GM19351 (cell line): ENCODE measurements around the gene PHLDA2.
"Not testable (repeated sequence)": the region's sequence is repeated elsewhere in the genome, so short reads cannot be mapped to it uniquely, and the experiment has no call there.

Source experiments
- ATAC-seq: cut with Tn5 transposase; IDR thresholded peaks from one replicate; pipeline ENCODE4 v1.9.1; 2021; ENCODE audit warnings: mild to moderate bottlenecking, moderate library complexity; ENCODE audit not compliant: unreplicated experiment

Gene PHLDA2

DNA sequence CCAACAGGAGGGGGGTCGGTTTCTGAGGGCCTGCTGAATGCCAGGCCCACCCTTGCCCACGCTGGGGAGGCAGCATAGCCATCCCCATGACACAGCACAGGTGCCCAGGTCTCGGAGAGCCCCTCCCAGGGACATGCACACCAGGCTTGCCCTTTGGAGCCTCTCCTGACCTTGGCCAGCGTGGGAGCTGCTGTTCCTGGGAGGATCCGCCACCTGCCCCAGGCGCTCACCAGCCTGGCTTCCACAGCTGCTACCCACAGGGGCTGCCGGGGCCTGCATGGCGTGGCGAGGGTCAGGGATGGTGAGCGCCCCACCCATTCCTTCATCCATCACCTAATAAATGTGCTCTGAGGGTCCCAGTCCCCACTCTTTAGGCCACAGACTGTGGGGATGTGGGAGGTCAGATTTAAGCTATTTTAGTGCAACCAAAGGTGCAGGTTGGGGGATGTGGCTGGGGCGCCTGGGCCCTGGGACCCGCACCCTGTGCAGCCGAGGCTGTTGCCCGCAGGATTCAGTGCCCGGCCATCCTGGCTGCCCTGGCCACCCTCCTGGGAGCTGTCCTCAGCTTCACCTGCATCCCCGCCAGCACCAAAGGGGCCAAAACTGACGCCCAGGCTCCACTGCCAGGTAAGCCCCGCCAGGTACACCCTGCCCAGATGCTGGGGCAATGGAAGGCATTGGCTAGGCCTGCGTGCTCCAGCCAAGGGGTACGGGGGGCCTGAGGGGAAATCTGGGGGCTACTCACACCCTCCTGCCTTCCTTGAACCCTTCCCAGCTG lies 12.9 kb downstream of the PHLDA2 start:
- no peak for ATAC-seq

DNA sequence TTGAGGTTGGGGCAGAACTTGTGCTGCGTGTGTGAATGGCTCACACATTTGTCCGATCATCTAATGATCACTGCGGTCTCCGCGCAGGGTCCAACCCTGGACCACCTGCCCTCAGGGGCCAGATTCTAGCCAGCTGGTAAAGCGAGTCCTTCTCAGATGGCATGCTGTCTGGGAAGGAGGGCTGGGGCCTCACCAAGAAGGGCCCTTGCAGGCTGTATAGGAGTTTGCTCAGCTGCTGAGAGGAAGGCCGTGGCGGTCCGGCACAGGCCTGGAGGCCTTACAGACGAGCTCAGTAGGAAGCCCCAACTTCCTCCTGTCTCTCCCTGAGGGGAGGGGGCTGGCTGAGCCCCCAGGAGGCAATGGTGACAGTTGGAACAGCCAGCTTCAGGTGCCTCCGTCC lies 13.7 kb downstream of the PHLDA2 start:
- no peak for ATAC-seq

DNA sequence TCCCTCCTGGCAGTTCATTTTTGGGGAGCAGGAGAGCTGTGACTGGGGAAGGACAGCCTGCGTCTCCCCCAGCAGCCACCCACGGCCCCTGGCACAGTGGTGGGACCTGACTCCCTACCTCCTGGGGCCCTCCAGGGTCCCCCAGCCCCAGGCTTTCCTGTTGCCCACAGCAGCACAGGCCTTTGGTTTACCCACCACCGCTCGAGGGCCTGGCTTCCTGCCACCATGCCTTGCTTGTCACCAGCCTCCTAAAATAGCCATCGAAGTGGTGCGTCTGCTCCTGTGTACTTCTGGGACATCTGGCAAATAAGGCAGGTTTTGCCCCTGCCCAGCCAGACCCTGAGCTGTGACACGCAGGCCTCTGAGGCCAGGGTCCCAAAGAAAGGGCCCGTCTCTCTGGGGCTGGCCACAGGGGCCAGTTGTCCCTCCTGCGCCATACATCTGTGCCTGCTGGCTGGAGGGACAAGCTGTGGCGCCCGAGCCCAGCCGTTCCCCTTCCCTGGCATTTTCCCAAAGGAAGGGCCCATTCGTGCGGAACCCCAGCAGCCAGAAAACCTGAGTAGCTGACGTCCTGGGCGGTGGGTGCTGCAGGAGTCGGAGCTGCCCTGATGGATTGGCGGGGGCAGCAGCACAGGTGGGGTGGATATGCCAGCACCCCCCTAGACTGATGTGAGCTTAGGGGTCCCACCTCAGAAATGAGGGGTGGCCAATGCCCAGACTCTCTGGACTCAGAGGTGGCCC lies 14.6 kb downstream of the PHLDA2 start:
- no peak for ATAC-seq

DNA sequence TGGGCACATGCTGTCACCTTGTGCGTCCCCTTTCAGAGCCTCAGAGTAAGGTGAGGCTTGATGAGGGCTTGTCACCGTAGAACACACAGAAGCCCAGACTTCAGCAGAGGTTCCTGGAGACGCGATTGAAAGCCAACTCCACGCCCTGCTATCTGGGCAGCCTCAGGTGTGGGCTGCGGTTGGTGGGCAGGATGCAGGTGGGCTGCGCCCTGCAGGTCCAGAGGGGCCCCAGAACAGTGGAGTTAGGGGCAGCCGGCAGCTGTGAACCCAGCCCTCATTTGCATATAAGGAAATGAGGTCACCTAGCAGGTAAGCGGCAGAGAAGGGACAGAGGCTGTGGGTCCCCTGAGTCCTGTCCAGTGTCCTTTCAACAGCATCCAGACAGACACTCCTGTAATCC lies 15.4 kb downstream of the PHLDA2 start:
- no peak for ATAC-seq

DNA sequence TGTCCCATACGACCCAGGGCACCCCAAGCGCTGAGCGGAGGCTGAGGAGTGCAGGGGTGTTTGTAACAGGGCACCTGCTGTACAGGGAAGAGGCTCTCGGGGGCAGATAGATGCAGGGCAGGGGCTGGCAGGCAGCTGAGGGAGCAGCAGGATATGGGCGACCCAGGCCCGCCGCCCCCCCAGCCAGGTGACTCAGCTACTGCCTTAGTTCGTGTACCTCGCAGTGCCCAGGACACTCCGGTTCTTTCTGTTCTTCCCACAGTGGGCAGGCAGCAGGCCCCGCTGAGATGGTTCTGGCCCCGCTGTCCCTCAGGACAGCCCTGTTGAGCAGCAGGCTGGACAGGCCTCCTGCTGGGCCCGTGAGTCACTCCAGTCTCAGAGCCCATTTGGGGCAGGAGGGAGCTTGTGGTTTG lies 16.2 kb downstream of the PHLDA2 start:
- no peak for ATAC-seq

DNA sequence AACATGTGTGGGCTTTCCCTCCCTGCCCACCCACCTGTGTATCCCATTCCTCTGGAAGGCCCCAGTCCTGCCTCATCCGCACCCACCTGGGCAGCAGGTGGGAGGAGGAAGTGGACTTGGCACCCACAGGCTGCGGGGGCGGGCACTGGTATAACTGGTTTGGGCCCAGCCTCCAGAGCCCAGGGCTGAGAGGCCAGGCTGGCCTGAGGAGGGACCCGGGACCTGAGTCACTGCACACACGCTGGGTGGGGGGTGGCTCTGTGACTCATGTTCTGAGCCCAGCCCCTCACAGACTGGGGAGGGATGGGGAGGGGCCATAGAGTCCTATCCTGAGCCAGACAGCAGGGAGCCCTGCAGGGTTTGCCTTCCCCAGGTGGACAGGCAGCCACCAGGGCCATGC lies 16.7 kb downstream of the PHLDA2 start:
- no peak for ATAC-seq

DNA sequence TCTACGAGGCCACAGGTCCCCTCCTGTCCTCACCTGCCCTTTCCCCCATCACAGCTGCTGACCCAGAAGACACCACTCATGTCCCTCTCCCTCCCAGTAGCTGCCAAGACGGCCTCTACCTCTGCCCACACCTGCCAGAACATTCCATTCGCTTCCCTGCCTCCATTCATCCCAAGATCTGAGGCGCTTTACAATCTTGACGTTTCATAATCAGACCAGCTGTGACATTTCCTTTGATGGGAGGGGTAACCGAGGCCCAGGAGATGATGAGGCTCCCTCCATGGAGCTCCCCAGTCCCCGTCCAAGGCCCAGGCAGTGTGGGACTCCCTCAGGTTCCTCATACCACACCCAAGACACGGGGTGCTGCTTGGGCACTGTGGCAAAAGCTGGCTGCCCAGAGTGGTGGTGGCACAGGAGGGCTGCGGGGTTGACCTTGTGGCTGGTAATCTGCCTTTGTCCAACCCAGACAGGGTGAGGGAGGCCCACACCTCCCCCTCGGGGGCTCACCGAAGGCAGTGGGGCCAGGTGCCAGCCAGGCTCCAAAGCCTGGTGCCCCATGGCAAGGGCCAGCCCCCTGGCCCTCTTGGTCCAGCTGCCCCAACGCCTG lies 17.3 kb downstream of the PHLDA2 start:
- no peak for ATAC-seq

DNA sequence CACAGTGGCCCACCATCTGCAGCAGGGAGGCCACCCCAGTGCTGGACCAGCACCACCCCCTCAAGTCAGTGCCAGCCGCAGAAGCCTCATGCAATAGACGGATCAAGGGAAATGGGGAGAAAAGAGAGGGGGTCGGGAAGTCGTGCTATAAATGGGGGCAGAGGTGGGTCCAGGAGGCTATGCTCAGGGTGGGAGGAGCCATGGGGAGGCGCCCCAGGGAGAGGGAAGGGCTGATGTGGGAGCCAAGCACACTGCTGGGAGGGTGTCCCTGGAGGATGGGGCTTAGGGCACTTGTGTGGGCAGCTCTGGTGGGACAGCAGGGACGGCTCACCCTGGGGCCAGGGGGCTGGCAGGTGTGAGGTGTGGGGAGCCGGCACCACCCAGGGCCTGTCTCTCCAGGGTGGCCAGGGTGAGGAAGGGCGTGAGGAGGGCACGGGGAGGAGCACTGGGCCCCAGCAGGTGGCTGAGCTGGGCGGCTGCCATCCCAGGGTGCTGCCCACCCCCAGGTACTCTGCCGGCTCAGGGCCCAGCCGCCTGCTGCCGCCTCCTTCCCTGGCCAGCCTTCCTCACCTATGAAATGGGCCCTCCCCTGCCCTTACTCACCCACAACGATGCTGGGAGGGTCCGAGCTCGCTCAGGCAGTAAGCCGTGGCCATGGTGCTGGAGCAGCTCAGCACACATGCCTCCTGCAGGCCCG lies 18.0 kb downstream of the PHLDA2 start:
- ATAC-seq, result no peak

DNA sequence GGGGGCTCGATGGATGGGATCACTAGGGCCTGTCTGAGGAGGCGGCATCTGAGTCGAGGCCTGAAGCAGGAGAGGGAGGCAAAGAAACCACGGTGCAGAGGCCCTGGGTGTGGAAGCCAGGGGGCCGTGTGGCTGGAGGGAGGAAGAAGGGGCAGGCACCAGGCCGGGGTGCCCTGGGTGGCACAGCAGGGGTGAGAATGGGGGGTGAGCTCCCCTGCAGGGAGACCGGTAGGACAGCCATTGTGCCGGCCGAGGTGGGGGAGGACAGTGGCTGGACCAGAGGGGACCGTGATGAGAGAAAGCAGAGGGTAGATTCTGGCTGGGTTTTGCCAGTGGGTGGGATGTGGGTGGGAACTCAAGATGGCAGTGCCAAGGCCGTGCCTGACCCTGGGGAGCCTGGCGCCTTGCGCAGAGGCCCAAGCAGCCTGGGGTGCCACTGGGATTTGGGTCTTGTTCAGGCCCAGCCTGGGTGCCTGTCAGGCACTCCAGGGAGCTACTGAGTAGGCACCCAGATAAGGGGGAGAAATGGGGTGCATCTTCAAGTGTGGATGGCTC lies 18.7 kb downstream of the PHLDA2 start:
- no peak for ATAC-seq

DNA sequence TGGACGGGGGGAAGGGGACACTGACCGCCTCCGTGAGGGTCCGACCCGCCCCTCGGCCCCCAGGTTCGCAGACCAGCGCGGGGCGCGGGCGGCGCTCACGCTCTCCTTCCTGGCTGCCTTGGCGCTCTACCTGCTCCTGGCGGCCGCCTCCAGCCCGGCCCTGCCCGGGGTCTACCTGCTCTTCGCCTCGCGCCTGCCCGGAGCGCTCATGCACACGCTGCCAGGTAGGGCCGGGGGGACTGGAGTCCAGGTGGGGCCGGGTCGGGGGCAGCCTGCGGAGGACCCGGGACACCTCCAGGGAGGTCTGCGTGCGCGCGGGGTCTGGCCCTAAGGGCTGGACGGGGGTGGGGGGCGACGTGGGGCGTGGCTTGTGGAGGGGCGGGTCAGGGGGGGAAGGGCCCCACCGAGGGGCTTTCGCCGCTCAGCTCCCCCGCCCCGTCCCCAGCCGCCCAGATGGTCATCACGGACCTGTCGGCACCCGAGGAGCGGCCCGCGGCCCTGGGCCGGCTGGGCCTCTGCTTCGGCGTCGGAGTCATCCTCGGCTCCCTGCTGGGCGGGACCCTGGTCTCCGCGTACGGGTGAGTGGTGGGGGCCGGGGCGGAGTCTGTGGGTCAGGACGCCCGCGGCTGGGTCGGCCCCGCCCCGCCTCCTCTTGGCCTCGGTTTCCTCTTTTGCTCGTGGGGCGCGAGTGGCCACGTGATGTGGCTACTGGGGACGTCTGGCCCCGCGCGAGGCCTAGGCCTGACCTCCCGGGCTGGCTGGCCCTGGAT lies 19.9 kb downstream of the PHLDA2 start:
- no peak for ATAC-seq

DNA sequence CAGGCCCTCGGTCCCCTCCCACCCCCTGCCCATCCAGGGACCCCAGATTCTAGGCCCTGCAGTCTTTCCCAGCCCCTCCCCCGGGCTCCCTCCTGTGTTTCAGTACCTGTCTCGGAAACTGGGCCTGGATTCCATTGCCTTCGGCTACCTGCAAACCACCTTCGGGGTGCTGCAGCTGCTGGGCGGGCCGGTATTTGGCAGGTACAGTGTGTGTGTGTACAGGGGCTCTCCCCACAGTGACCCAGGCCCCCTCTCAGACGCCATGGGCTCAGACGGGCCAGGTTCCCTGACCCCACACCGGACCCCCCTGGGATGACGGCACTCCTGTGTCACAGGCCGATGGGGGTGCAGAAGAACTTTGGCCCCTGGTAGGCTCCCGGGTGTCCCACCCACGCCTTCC lies 21.1 kb downstream of the PHLDA2 start:
- ATAC-seq, result no peak

DNA sequence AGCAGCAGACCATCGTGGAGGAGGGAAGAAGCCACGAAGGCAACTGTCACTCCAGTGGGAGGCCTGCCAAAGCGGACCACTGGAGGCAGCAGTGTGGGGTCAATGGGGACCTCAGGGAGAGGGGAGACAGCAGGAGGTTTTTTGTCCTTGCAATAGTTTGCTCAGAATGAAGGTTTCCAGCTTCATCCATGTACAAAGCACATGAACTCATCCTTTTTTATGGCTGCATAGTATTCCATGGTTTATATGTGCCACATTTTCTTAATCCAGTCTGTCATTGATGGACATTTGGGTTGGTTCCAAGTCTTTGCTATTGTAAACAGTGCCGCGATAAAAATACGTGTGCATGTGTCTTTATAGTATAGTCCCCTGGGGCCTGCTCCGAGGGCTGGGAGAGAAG lies 23.9 kb downstream of the PHLDA2 start:
- ATAC-seq, result not testable (repeated sequence)

DNA sequence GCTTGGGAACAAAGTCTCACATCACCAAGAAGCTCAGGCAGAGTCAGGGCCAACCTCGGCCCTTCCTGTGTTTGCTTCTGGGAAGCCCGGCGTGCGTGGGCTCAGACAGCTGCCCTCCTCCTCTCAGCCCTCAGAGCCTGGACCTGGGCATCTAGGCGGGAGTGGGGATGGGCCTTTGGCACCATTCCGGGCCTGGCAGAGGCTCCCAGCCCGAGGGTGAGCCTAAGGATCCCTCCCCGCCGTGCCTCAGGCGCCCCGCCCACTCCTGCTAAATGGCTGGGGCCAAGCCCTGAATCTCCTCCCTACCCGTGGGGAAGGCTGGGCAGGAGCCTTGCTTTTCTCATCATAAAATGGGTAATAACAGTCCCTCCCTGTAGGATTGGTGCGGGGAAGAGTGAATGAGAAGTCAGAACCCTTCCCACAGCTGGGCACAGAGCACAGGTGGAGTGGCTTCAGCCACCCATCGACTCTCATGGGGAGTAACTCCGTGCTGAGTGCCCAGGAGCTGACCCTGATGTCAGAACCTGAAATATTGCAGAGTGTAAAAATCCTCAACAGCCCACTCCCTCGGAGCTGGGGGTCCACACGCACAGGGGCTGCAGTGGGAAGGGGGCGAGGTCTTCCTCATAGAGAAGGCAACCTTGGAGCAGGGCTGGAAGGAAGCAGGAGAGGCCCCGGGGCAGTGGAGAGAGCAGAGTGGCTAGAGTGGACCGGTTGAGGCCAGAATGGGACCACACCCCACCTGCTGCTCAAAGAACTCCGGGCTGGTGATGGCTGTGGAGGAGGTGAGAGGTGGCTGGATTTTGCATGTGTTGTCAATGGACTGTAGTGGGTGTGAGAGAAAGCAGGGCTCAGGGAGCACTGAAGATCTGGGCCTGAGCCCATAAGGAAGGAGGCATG lies 24.8 kb downstream of the PHLDA2 start:
- ATAC-seq, result no peak

DNA sequence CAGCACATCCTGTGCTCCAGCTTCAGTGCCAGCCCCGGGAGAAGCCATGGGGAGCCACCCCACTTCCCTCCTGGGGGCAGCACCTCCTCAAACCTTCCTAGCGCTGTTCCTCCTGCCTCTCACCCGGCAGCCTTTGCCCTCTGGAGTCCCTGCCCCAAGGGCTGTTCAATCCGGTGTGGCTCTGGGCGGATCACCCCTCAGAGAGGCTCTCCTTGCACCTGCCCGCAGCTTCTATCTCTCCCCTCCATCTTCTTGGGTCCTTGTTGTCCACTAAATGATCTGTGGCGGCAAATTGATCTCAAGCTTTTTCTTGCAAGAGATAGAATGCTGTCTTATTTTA lies 25.6 kb downstream of the PHLDA2 start:
- no peak for ATAC-seq

DNA sequence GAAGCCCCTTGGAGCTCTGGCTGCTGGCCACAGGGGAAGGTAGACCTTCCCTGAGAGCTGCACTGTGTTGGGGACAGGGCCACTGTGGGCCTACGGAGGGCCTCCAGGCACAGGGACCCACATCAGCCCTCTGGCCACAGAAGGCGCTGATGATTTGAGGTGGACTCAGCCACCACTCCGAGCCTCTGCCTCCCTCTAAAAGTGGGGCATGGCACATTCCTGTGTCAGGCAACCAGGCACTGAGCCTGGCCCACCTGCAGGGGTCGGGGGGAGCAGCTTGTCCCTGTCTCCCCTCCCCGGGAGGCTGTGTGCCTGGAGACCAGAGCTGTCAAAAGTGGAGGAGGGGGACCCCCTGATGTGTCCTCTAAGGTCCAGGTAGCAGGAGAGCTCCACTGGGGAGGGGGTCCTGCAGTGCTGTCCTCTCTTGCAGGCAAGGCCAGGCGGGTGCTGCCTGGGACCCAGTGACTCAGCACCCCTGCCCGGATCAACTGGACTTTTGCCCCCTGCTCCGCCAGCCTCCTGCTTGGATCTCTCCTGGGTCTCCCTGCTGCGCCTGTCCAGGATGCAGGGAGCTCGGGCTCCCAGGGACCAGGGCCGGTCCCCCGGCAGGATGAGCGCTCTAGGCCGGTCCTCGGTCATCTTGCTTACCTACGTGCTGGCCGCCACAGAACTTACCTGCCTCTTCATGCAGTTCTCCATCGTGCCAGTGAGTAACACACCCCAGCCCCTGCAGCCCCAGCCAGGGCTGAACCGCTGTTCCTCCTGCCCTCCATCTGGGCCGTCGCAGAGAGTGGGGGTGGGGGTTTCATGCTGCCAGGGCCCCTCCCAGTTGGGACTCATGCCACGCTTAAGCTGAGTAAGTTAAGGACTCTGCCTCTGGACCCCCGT lies 26.2 kb downstream of the PHLDA2 start:
- ATAC-seq, result peak; percentile 6

DNA sequence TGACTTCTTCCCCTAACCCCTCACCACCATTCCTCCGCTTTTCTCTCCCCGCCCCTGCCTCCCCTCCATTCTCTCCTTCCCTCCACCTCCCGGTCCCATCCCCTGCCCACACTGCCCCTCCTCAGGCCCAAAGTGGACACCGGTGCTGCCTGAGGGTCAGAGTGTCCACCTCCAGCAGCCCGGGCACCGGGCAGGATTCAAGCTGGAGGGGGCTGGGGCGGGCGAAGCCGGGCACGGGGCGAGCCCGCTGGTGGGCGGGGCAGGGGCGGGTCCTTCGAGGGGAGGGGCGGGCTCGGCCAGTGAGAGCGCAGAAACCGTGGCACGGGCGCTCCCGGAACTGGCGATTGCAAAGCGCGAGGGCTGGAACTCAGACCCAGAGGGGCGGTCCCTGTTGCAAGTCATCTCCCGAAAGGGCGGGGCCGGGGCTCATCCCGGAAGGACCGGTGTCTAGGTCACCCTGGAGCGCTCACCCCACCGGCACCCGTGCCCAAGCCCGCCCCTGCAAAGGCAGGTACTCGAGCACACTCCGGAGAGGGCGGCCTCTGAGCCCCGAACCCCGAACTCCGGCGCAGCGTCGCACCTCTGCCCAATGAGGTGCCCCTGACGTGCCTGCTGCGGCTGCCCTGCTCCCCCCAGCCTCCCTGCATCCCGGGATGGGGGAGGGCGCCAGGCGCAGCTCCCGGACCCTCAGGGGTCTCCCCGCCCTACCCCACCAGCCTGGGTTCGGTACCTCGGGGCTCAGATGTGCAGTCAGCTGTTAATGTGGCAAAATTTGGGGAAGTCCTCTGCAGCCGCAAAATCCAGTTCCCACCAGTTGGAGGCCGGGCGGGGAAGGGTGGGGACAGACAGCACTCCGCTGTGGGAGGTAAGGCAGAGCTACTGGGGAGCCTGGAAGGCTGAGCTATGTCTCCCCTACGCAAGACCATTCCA lies 27.1 kb downstream of the PHLDA2 start:
- ATAC-seq, result peak; percentile 96

DNA sequence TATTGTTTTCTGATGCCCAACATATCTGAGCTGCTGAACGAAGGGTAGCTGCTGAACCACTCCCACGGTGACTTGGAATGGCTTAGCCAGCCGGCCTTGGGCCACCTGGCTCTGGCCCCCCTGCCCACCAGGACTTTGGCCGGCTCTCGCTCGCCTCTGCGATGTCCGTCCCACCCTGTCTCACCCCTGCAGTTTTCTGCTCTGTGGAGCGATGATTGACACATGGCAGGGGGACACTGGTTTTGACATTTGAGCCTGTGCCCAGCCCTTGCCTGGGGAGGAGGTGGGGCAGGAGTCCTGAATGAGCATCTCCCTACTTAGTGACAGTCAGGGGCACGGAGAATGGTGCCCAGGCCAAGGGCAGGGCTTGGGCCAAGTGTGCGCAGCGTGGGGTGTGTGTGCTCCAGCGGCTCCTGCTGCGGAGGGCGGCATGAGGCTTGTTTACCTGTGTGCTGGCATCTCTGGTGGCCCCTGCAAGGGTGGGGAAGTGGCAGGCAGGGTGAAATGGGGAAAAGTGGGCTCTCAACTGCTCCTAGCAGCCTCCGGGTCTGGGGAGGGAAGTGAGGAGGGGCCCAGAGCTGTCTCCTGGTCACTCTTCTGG lies 27.9 kb downstream of the PHLDA2 start:
- no peak for ATAC-seq
